Daoy (cell line): Measurements from ENCODE around the gene TEAD1. TPM values are rescaled to one million over a fixed set of nuclear protein-coding genes. Genes with fewer than 3 reads are reported as not detected.
A peak's percentile ranks its signal among the peaks of the same experiment; 100 is the strongest.

Source experiments
- DNase-seq: peaks from one replicate; pipeline ENCODE4 v3.0.0-alpha.2; 2015; ENCODE audit warnings: low read depth
- total RNA-seq: library from RNA; depleted of rRNA; stranded (reverse); fragments of >200 nt; shearing (Covaris generic); gene quantifications from 2 replicates; pipeline ENCODE4 v1.2.3, GENCODE V29; 2014

Gene TEAD1
- total RNA-seq, 1 experiment from 2014 or later: 55.4 TPM

DNA sequence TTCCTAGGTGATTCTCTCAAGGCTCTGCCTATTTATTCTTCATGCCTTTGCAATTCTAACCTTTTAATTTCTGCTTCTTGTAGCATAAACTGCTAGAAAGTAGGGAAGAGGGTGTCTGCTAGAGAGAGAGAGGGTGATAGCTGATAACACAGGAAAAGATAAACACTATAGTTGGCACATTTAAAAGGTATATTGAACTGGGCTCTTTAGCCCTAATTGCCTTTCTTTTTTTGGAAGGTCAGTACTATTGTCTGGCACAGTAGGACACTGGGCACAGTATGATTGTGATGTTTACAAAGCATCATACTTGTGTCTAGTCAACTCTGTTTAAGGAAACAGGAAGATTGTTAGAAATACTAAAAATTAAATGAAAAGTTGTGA lies 33.3 kb downstream of the TEAD1 start:
- DNase-seq: no peak

DNA sequence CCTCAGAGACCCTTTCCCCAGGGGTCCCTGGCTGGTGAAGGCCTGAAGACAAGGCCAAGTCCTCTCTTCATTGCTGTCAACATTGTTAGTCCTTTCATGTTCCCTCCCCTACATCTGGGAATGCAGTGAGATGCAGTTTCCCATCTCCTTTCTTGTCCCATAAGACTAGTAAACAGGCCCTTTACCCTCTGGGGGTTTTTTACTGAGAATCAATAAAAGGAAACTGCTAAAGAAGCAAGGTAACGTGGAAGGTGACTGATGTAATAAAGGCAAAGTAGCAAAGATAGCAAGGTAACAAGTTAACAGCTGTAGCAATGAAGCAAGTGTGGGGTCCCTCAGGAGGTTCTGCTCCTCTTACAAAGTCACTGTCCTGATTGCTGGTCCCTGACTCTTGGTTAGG lies 37.3 kb downstream of the TEAD1 start:
- no peak for DNase-seq

DNA sequence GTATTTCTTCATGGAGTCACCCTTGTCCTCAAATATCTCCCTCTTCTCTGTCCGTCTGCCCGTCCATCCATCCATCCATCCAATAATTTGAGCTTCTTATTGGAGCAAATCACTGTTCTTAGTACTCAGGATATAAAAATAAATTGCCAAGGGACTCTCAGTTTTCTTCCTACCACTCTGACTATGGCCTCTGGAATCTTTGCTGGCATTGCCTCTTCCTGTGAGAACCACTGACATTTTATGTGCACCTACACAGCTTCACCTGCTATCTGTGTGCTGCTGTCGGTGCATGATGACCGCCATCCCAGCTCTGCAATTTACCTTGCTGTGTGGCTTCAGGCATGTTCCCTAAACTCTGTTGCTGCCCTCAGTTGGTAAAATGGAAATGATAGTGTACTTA lies 37.9 kb downstream of the TEAD1 start:
- no peak for DNase-seq

DNA sequence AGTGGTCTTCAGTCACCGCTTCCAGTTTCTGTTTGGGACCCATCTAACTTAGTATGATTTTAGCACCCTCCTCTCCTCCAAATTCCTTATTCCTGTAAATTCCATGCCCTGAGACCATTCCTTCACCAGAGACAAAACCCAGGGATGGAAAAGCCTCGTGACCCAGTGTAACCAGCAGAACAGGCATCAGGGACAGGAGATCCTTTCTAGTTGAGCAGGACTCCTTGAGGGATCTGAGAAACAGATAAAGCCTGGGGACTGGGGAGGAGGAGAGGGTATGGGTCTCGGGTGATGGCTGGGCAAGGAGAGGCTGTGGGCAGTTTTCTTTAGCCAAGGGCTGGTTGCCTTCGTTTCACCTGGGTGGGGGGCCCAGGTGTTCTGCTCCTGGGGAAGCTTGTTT lies 40.9 kb downstream of the TEAD1 start:
- no peak for DNase-seq

DNA sequence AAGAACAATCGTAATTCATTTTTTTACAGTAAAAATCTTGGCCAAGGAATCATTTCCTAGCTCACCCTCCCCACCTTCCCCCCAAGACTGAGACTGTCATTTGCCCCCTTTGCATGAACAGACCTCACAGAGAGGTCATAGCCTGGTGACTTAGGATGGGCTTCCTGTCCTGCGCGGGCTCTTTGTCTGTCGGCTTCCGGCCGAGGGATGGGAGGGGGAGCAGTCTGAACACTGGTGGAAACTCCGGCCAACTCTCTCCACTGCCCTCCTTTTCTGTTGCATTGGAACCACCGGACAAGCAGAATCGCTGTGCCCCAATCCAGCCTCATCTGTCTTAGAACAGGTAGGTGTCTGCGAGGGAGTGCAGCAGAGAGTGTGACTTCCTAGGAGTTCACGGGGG lies 41.7 kb downstream of the TEAD1 start:
- no peak for DNase-seq

DNA sequence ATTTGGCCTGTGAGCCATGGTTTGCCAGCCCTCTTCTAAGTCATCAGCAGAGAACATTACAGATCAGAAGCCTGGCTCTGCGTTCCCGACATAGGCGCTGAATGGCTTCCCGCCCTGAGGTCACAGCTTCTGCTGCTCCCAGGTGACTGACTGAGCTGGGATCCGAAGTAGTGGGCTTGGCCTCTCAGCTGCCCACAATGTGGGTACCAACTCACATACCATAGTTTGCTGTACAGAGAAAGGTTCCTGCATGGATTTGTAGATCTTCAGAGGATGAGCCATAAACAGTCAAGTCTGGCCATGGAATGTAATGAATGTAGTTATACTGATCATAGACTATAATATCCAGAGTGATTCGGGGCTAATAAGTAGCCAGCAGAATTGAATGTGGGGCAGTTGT lies 42.6 kb downstream of the TEAD1 start:
- DNase-seq: no peak

DNA sequence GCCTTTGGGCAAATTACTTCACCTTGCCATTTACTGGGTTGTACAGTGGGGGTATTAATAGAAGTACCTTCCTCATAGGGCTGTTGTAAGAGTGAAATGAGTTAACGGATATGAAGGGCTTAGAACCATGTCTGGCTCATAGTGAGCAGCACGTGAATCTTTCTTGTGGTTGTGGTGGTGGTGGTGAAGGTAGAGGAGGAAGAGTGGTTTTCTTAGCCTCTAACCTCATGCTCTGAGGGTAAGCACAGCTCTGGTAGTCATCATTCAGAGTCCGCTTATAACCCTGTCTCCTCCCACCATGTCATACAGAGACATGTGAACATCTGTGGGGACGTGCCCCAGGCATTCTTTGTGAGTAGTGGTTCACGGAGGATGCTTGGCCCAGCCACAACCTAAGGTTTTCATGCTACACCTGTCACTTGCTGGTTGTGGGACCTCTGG lies 43.6 kb downstream of the TEAD1 start:
- DNase-seq: peak; percentile 17

DNA sequence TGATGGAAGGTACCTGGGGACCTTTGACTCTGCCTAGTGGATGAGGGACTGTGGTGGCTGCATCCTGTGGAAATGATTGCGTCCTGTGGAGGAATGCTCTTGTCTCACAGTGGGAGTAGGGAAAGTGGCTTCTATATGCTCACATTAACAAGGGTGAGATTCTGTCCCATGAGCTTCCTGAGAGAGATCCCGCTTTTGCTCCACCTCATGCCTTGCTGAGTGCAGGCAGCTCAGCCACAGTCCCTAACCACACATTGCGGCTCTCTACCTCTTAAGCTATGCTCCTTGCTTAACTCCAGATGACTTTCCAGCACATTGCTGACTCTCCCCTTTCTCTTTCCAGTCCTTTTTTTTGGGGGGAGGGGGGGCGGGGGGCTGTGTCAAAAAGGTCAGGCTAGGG lies 45.0 kb downstream of the TEAD1 start:
- no peak for DNase-seq

DNA sequence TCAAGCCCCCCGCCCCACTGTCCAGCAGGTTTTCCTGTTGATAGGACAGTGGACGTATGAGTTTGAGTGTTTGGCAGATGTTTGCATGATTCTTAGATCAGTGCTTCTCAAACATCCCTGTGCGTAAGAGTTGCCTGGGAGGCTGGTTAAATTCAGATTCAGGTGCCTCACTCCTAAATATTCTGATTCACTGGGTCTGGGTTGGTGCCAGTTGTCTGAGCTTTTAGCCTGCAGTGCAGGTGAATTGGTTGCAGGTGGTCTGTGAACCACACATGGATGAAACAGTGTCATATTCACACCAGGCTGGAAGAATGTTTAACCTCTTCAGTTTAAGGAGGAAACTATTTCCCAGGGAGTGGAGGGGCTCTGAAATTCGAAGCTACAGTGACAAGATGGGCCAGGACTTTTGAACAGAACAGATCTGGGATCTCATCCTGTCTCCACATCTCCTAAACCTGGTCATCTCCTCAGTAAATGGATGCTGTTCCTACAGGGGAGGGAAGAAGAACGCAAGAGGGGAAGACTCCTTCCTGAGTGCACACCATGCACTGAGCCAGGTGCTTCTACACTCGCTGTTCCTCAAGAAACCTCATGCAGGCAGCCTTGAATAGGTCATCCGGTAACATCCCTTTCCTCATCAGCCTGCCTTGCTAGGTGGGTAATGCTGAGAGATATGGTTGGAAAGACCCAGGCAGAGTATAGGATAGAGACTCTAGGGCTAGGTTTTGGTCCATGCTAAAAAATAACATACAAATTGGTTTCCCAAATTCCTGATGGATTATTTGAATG lies 47.8 kb downstream of the TEAD1 start:
- DNase-seq: no peak

DNA sequence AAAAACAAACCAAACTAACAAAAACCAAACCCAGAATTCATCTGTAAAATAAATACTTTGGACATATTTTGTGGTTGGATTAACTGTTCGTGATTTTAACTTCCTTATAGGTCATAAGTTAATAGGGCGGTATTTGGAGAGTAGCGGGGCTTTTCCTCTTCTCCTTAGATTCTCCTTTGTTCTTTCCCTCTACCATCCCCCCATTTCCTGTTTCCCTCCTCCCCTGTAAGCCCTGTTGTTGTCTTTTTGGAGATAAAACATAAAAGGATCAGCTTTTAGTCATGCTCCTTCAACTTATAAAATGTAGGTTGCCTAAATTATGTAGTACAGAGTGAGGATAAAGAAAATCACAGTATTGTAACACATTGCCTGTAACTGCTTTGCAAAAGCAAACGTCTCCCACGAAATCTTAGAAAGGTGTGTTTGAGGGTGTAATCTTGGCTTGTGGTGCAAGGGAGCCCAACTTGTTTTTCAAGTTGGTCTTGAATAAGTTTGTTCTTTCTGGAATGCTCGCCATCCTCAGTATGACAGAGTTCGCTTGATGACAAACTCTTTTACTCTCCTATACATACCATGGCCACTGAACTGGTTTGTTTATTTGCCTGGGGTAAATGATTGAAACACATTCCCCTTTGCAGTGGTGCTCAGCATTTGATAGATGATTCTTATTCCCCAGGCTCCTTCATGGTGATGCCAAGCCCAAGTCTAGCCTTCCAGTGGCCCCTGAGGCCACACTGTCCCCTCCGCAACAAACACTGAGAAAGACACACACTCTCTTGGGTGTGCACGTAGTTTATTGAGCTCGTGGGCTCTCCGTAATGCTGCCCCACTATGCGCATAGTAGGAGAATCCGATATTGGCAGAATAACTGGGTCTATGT lies 49.4 kb downstream of the TEAD1 start:
- DNase-seq: peak; percentile 31

DNA sequence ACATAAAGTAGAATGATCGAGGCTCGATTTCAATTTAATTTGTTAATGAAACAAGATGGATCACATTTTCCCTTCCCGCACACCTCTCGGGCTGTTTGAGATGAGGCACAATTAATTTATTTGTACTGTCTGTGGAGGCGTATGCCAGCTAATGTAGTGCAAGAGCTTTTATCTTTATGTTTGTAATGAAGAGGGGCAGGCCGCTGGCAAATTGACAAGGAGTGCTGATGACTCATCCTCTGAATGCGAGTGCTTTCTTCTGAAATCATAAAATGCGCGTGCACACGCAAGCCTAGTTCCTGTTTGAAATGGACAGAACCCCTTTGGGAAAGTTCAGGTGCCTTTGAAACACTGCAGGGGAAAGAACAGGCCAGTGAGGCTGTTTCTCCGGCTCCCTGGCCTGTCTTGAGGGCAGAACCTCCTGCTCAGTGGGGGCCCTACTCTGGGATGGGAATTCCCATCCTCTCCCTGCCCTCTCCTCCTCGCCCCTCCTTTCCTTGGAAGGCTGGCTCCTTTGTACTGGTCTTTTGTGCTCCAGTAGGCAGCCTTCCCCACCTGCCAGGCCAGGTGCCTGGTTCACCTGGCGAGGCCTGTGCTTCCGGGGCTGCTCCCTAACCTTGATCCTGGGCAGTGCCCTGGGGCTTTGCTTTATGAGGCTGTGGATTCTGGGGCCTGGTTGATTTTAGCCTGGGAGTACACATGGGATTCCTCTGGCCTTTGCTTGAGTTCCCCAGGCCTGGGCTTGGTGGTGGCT lies 50.3 kb downstream of the TEAD1 start:
- DNase-seq: peak; percentile 92

DNA sequence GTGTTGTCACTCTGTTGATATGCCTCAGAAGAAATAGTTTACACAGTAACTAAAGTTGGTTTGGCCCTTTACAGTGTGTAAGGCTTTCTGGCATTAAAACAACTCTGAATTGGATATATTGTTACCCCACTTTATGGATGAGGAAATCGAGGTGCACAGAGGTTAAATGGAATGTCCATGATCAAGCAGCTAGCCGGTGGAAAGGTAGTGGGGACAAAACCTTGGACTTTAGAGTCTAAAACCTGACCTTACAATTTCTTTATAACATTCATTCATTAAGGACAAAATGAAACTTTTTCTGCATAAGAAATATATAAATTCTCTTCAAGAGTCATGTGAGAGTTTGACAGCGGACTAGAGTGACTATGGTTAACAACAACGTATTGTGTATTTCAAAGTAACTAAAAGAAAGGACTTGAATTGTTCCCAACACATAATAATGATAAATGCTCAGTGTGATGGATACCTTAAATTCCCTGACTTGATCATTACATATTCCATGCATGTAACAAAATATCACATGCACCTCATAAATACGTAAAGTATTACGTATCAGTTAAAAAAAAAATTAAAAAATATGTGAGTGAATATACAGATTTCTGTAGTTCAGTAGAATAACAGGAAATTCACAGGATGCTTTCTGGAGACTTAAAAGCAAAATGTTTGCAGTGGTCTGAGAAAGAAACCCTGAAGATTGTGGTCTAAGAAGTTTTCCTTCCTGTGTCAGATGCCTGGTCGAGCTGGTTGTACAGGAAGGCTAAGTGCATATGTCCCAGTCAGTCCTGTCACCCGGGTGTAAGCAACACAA lies 51.0 kb downstream of the TEAD1 start:
- DNase-seq: no peak

DNA sequence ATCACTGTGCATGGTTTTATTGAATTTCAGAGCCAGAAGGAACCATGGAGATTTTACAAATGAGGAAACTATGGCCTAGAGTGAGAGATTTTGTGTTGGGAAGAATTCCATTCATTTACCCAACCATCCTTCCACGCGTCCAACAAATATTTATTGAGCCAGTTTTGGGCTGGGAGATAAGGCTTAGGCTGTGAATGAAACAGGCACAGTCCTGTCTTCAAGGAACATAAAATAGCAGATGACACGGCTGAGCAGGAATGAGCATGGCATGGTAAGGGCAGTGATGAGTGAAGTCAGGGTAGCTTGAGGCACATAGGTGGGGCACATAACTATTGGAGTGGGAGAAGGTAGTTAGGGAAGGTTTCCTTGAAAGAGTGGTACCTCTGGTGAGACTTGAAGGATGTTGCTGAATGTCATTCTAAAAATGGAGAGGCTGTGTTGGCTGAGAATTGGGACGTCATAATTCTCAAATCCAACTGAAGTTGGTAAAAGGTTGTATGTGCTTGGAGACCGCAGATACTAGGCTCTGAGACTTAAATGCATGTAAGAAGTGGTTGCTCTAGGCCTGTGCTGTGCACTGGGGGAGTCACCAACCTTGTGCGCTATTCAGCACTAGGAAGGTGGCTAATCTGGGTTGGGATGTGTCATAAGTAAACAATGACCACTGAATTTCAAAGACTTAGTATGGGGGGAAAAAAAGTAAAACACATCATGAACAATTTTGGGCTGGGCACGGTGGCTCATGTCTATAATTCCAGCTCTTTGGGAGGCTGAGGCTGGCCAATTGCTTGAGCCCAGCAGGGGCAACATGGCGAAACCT lies 51.9 kb downstream of the TEAD1 start:
- peak; percentile 72 for DNase-seq

DNA sequence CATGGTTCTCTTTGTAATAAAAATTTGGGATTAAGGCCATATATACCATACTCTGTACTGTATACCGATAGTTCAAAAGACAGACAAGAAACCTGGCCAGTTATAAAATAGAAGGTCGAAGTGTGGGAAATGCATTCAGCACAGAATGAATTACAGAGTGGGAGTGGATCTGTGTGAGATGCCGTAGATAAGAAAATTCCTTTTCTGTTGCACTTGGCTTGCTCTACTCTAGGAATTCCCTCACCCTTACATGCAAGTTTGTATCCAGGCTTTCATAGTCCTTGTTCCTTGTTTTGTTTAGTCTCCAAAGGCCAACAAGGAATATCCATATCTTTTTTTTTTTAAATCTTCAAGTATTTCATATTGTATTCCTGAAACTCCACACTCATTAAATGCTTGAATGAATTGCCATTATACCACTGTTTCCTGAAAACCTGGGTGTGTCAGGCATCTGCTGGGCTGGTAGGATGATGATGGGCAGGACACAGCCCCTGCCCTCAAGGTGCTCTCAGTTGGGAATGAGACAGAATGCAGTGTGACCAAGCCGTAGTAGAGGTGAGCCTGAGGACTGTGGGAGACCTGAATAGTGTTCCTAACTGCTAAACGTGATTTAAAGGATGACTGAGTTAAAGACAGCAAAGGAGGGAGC lies 53.5 kb downstream of the TEAD1 start:
- peak; percentile 25 for DNase-seq

DNA sequence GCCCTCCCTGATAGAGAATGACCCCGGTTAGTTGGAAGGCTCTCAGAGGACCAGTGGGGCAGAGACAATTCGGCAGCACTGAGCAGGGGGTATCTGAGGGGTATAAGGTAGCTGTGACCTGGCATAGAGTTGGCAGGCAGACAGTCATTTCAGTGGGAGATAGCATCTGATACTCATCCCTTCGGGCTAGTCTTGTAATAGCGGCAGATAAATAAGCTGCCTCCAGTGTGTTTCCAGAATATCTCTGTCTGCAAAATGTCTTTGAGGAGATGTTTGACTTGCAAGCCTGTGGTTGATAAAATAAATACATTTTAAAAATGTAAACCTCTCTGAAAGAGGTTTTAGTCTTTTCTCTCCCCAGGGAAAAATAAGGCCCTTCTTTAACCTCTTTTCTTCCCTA lies 54.2 kb downstream of the TEAD1 start:
- no peak for DNase-seq

DNA sequence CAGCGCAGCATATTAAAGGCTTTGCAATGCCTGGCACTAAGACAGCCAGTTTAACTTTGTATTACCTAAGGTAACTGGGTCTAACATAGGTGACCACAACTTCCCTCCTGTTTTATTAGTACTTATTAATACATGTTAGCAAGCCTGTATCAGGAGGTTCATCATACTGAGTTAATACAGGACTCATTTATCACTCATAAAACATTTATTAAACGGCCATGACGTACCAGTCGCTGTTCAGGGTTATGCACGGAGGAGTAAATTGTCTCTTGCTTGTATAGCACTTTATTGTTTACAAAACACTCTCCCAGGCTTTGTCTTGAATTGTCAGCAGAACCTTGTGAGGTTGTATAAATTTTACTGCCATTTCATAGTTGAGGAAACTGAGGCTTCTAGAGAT lies 55.7 kb downstream of the TEAD1 start:
- DNase-seq: no peak

DNA sequence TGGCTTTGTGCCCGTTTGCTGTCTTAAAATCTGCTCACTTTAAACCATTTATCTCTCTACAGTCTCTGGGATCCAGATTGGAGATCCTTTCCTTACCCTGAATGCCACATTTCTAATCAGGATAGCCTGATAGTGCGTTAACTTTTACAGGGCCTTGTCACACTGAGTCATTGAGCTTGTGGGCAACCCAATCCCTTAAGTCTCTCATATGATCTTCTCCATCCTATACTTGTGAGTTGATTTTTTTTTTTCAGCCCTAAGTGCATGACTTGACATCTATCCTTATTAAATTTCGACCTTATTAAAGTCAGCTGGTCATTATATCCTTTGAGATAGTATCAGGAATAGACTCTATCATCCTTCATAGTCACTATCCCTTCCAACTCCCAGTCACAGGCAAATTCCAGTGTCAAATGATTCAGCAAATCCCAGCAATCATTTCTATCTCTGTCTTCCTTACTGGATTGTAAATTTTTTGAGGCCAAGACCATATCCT lies 57.7 kb downstream of the TEAD1 start:
- DNase-seq: peak; percentile 67

DNA sequence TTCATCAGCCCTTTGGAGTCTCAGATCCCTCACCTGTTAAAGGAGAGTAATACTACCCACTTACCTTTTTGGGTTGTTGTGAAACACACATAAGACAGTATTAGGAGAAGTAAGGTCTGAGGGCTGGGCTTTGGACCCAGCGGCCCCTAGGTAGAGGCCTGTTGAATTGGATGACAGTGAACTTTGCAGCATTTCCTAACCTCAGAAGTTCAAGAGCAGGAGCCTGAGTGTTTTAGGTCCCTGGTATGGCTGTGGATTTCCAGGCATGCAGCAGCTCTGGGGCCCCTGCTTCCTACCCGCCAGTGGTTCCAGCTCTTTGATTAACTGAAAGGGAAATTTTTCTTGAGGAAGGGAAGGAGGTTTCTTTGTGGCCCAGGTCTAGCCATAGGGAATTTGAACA lies 58.9 kb downstream of the TEAD1 start:
- DNase-seq: no peak

DNA sequence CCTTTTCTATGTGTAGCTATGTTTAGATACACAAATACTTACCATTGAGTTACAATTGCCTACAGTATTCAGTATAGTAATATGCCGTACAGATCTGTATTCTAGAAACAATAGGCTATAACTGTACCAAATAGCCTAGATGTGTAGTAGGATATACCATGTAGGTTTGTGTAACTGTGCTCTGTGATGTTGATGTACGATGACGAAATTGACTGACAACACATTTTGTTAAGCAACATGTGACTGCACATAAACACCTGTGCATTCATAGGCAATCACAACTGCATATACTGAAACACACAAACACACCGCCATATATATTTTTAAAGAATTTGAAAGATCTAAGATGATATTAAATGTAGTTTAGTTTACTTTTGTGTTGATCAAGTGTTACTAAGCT lies 60.4 kb downstream of the TEAD1 start:
- no peak for DNase-seq

DNA sequence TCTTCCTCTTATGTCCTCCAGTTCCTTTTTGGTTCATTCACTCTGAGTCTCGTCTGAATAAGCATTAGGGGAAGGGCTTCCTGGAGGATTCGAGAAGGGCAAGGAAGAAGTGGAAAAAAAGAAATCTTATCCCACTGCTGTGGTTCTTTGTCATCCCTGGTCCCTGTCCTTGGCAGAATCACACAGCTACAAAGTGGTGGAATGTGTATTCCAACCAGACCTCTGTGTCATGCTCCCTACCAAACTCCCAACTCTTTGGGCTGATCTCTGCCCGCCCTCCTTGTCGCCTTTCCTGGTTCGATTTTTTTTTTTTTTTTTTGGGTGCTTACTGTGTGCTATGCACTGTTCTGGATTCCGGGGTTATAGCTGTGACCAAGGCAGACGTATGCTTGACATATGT lies 61.0 kb downstream of the TEAD1 start:
- DNase-seq: no peak
